Measurements from ENCODE around the gene FAF1. TPM values are rescaled to one million over a fixed set of nuclear protein-coding genes. Genes with fewer than 3 reads are reported as not detected.

FAF1 gene
- total and polyA plus RNA-seq, 9 of the 15 experiments (the other 6 are each of a cell fraction or from before 2014, with no cell fraction given): 48.7 to 225 (median 118) TPM

GRCh38 chr1:50873458-50874187 is 86.4 kb downstream of the FAF1 start (continued):
- TF ChIP-seq NKRF (IDR thresholded peaks at IDR 0.05; ENCODE audit: borderline replicate concordance): peak; percentile 34; the same call in 1 of the 2 replicates
- TF ChIP-seq ZBTB43 (CRISPR knock-in tag; IDR thresholded peaks at IDR 0.05): no peak
- no peak for TF ChIP-seq POU5F1 (IDR thresholded peaks at IDR 0.05; ENCODE audit: borderline replicate concordance, low read depth, low read length, partially characterized antibody)
- TF ChIP-seq ZNF143 (CRISPR knock-in tag; IDR thresholded peaks at IDR 0.05): no peak
- TF ChIP-seq ZNF324 (CRISPR knock-in tag; IDR thresholded peaks at IDR 0.05): no peak
- TF ChIP-seq MLX (CRISPR knock-in tag; conservative IDR thresholded peaks at IDR 0.05): no peak
- TF ChIP-seq AFF4 (CRISPR knock-in tag; IDR thresholded peaks at IDR 0.05): no peak
- 0 out of 2 replicates have a peak, but pooled peaks have one; percentile 13 for TF ChIP-seq RB1 (IDR thresholded peaks at IDR 0.05; ENCODE audit: low read depth)
- TF ChIP-seq TCF7L2 (IDR thresholded peaks at IDR 0.05; ENCODE audit: low read depth, low read length): no peak
- TF ChIP-seq LCOR (CRISPR knock-in tag; IDR thresholded peaks at IDR 0.05): no peak
- TF ChIP-seq HOXB6 (CRISPR knock-in tag; IDR thresholded peaks at IDR 0.05; ENCODE audit: borderline replicate concordance): no peak
- TF ChIP-seq SRF (CRISPR knock-in tag; IDR thresholded peaks at IDR 0.05): no peak; a peak in 1 of 4 replicates
- TF ChIP-seq ZEB2 (IDR thresholded peaks at IDR 0.05): peak; percentile 73; the same call in 1 of the 2 replicates
- TF ChIP-seq CEBPZ (IDR thresholded peaks at IDR 0.05; ENCODE audit: borderline replicate concordance, low read depth, low read length): no peak
- no peak for TF ChIP-seq HIVEP1 (CRISPR knock-in tag; IDR thresholded peaks at IDR 0.05)

All from K562 (cell line).